ENCODE data around the gene GNA12.
"Not testable (repeated sequence)": the region's sequence is repeated elsewhere in the genome, so short reads cannot be mapped to it uniquely, and the experiment has no call there.

GNA12 gene

GRCh38 chr7:2737771-2738540 is 106.2 kb downstream of the GNA12 start:
- DNase-seq (ENCODE audit: low read depth, low spot score) = no peak
- TF ChIP-seq EZH2 (IDR thresholded peaks at IDR 0.05) (no peak), POLR2AphosphoS5 (IDR thresholded peaks at IDR 0.05; ENCODE audit: borderline replicate concordance, low read depth, low read length) (no peak), FOXP2 (optimal IDR thresholded peaks at IDR 0.05; ENCODE audit: control extremely low read depth, extremely low read length, insufficient read depth) (no peak)
- Histone ChIP-seq H3K36me3 (ENCODE audit: insufficient read depth, low read length) (peaks cover 6% of the 10 kb centered on the region; the same call in 1 of the 2 replicates), H3K9ac (ENCODE audit: insufficient read length) (no peak overlapping the region), H3K4me3 (no peak overlapping the region), H3K27ac (no peak overlapping the region), H3K9me3 (ENCODE audit: low read depth, low read length) (no peaks in the 10 kb centered on the region)

- H3K9me3 ChIP-seq (ENCODE audit: low read depth, low read length); H3K27ac ChIP-seq; H3K4me3 ChIP-seq; DNase-seq (ENCODE audit: low read depth, low spot score); H3K9ac ChIP-seq (ENCODE audit: insufficient read length): not testable (repeated sequence)
- peaks cover 11% of the 10 kb centered on the region; the same call in 1 of the 2 replicates for H3K36me3 ChIP-seq (ENCODE audit: insufficient read depth, low read length)
Observed at GRCh38 chr7:2737005-2737743, 106.9 kb downstream of the GNA12 start.

- DNase-seq (ENCODE audit: low read depth, low spot score) = no peak
- Histone ChIP-seq H3K9ac (ENCODE audit: insufficient read length) (no peak overlapping the region), H3K36me3 (ENCODE audit: insufficient read depth, low read length) (peaks cover 14% of the 10 kb centered on the region)
Observed at GRCh38 chr7:2736411-2736914, 107.6 kb downstream of the GNA12 start.

GRCh38 chr7:2735744-2736143 is 108.4 kb downstream of the GNA12 start:
- Histone ChIP-seq H3K36me3 (ENCODE audit: insufficient read depth, low read length) (peaks cover 19% of the 10 kb centered on the region), H3K4me3 (no peak overlapping the region), H3K27ac (no peak overlapping the region), H3K9ac (ENCODE audit: insufficient read length) (no peak overlapping the region), H3K9me3 (ENCODE audit: low read depth, low read length) (no peaks in the 10 kb centered on the region)
- TF ChIP-seq POLR2AphosphoS5 (IDR thresholded peaks at IDR 0.05; ENCODE audit: borderline replicate concordance, low read depth, low read length) (no peak), FOXP2 (optimal IDR thresholded peaks at IDR 0.05; ENCODE audit: control extremely low read depth, extremely low read length, insufficient read depth) (no peak), EZH2 (IDR thresholded peaks at IDR 0.05) (no peak)
- DNase-seq (ENCODE audit: low read depth, low spot score) = no peak

More at GRCh38 chr7:2736411-2736914, 107.6 kb downstream of the GNA12 start:
- Histone ChIP-seq H3K9me3 (ENCODE audit: low read depth, low read length) (no peaks in the 10 kb centered on the region), H3K27ac (no peak overlapping the region), H3K4me3 (no peak overlapping the region)
- TF ChIP-seq EZH2 (IDR thresholded peaks at IDR 0.05) = no peak
- no peak for TF ChIP-seq FOXP2 (optimal IDR thresholded peaks at IDR 0.05; ENCODE audit: control extremely low read depth, extremely low read length, insufficient read depth)
- TF ChIP-seq POLR2AphosphoS5 (IDR thresholded peaks at IDR 0.05; ENCODE audit: borderline replicate concordance, low read depth, low read length) = no peak

GRCh38 chr7:2734751-2735571 is 109.1 kb downstream of the GNA12 start:
- no peaks in the 10 kb centered on the region for H3K9me3 ChIP-seq (ENCODE audit: low read depth, low read length)
- no peak overlapping the region for H3K9ac ChIP-seq (ENCODE audit: insufficient read length)
- no peak overlapping the region for H3K27ac ChIP-seq
- no peak for DNase-seq (ENCODE audit: low read depth, low spot score)
- no peak overlapping the region; the same call in 1 of the 2 replicates for H3K4me3 ChIP-seq
- peaks cover 19% of the 10 kb centered on the region for H3K36me3 ChIP-seq (ENCODE audit: insufficient read depth, low read length)
- TF ChIP-seq FOXP2 (optimal IDR thresholded peaks at IDR 0.05; ENCODE audit: control extremely low read depth, extremely low read length, insufficient read depth) = no peak
- no peak for TF ChIP-seq POLR2AphosphoS5 (IDR thresholded peaks at IDR 0.05; ENCODE audit: borderline replicate concordance, low read depth, low read length)
- no peak for TF ChIP-seq EZH2 (IDR thresholded peaks at IDR 0.05)

GRCh38 chr7:2734084-2734686 is 109.9 kb downstream of the GNA12 start:
- Histone ChIP-seq H3K27ac (no peak overlapping the region), H3K4me3 (no peak overlapping the region), H3K9me3 (ENCODE audit: low read depth, low read length) (no peaks in the 10 kb centered on the region), H3K9ac (ENCODE audit: insufficient read length) (no peak overlapping the region), H3K36me3 (ENCODE audit: insufficient read depth, low read length) (peaks cover 19% of the 10 kb centered on the region)
- no peak for DNase-seq (ENCODE audit: low read depth, low spot score)
- TF ChIP-seq POLR2AphosphoS5 (IDR thresholded peaks at IDR 0.05; ENCODE audit: borderline replicate concordance, low read depth, low read length) (no peak), EZH2 (IDR thresholded peaks at IDR 0.05) (no peak), FOXP2 (optimal IDR thresholded peaks at IDR 0.05; ENCODE audit: control extremely low read depth, extremely low read length, insufficient read depth) (no peak)

- peaks cover 19% of the 10 kb centered on the region for H3K36me3 ChIP-seq (ENCODE audit: insufficient read depth, low read length)
- H3K9ac ChIP-seq (ENCODE audit: insufficient read length) = no peak overlapping the region
- H3K9me3 ChIP-seq (ENCODE audit: low read depth, low read length) = no peaks in the 10 kb centered on the region
- H3K4me3 ChIP-seq = no peak overlapping the region
- TF ChIP-seq EZH2 (IDR thresholded peaks at IDR 0.05) (no peak), POLR2AphosphoS5 (IDR thresholded peaks at IDR 0.05; ENCODE audit: borderline replicate concordance, low read depth, low read length) (no peak), FOXP2 (optimal IDR thresholded peaks at IDR 0.05; ENCODE audit: control extremely low read depth, extremely low read length, insufficient read depth) (no peak)
- DNase-seq (ENCODE audit: low read depth, low spot score) = no peak
- no peak overlapping the region for H3K27ac ChIP-seq
Observed at GRCh38 chr7:2732959-2733584, 111.0 kb downstream of the GNA12 start.

Data from SK-N-MC (cell line).